ENCODE data around the gene TTC12. TPM values are rescaled to one million over a fixed set of nuclear protein-coding genes. Genes with fewer than 3 reads are reported as not detected.

Gene TTC12
- total and polyA plus RNA-seq, 2 of the 8 experiments (the other 6 are each of a cell fraction or from before 2014, with no cell fraction given) = 4.7 to 9.0 TPM

- Histone ChIP-seq H2BK120ac (replicated peaks; ENCODE audit: low read depth, low read length) (no peak overlapping the region), H4K8ac (ENCODE audit: extremely low read depth, insufficient read depth, low read length) (no peak overlapping the region), H4K5ac (ENCODE audit: insufficient read length, low read depth, low read length) (no peak overlapping the region), H3K27ac (ENCODE audit: low read depth, low read length) (no peak overlapping the region), H3K9me3 (ENCODE audit: insufficient read depth in 2 of 2, low read depth in 1 of 2, low read length in 1 of 2) (no peaks in the 10 kb centered on the region), H3K9ac (replicated peaks in 1 of 4; ENCODE audit: extremely low read depth in 1 of 4, low read depth in 3 of 4, low read length in 3 of 4) (no peak overlapping the region), H2BK20ac (ENCODE audit: low read length) (no peak overlapping the region), H3K4me1 (replicated peaks in 1 of 4; ENCODE audit: control insufficient read depth in 3 of 4, insufficient read depth in 4 of 4, low read length in 3 of 4) (no peaks in the 10 kb centered on the region), H3K4me3 (ENCODE audit: extremely low read depth in 1 of 4, insufficient read depth in 2 of 4, low read depth in 3 of 4, low read length in 4 of 4) (no peak overlapping the region), H3K4me2 (ENCODE audit: insufficient read depth in 1 of 2, low read depth in 2 of 2, low read length in 2 of 2) (no peak overlapping the region), H3K79me1 (ENCODE audit: low read depth, low read length) (no peaks in the 10 kb centered on the region), H2AFZ (ENCODE audit: low read length) (no peak overlapping the region), H2BK12ac (ENCODE audit: low read depth, low read length) (no peak overlapping the region), H2AK5ac (ENCODE audit: low read depth, low read length) (no peak overlapping the region), H3K36me3 (ENCODE audit: control insufficient read depth in 2 of 4, insufficient read depth in 4 of 4, low read length in 3 of 4) (no peaks in the 10 kb centered on the region), H3K18ac (ENCODE audit: extremely low read depth, low read length) (no peak overlapping the region), H4K20me1 (replicated peaks in 1 of 2; ENCODE audit: control insufficient read depth in 1 of 2, insufficient read depth in 2 of 2, low read length in 2 of 2) (no peaks in the 10 kb centered on the region), H3K23ac (ENCODE audit: insufficient read length) (no peak overlapping the region), H3K14ac (ENCODE audit: insufficient read length) (no peak overlapping the region), H3K4ac (replicated peaks; ENCODE audit: insufficient read length, low read depth, low read length) (no peak overlapping the region), H4K91ac (replicated peaks; ENCODE audit: insufficient read length, low read length) (no peak overlapping the region), H3K27me3 (replicated peaks in 1 of 4; ENCODE audit: control insufficient read depth in 3 of 4, extremely low read depth in 1 of 4, insufficient read depth in 3 of 4, low read length in 3 of 4) (no peaks in the 10 kb centered on the region), H3K56ac (replicated peaks; ENCODE audit: insufficient read length, low read depth, low read length) (no peak overlapping the region), H3K79me2 (ENCODE audit: control insufficient read depth in 1 of 2, insufficient read depth in 2 of 2, low read length in 2 of 2) (no peaks in the 10 kb centered on the region), H3K23me2 (ENCODE audit: low read depth, low read length) (no peaks in the 10 kb centered on the region), H2BK5ac (ENCODE audit: low read depth, low read length) (no peak overlapping the region), H2BK15ac (ENCODE audit: low read length) (no peak overlapping the region)
- FAIRE-seq = no peak
- ChIA-PET POLR2A (ENCODE audit: partially characterized antibody) (no interaction called here), CTCF (ENCODE audit: partially characterized antibody) (interaction anchor here (0.8 to 2.9 kb wide), 6 partner anchors 11 to 38 kb away, joined by 4 to 8 read pairs (median 5); partner anchors contain the start of gene ANKK1)
- 89% methylated on average over 11 of the region's 11 CpGs; no CpG with 5 or more reads in 1 of the 2 experiments for WGBS, 2 experiments (ENCODE audit: extremely low coverage in 1 of 2, insufficient coverage in 1 of 2, insufficient read length in 1 of 2, insufficient replicate concordance in 2 of 2, low coverage in 1 of 2, low lambda C conversion rate in 2 of 2, missing lambda C conversion rate in 1 of 2)
- no peak for TF ChIP-seq TAF7 (optimal IDR thresholded peaks at IDR 0.05; ENCODE audit: borderline replicate concordance, low read depth, low read length)
- no peak for DNase-seq (ENCODE audit: low read depth in 1 of 2, low spot score in 2 of 2)
Measured at GRCh38 chr11:113350336-113351067, 36.1 kb downstream of the TTC12 start.
